Esophagus squamous epithelium (tissue), 5 donors: Measurements from ENCODE around the gene CCDC33. TPM values are rescaled to one million over a fixed set of nuclear protein-coding genes. Genes with fewer than 3 reads are reported as not detected.

Experiments
- DNase-seq: peaks from one replicate; lab custom pipeline; 2025; lab: John Stamatoyannopoulos, UW
- H3K27ac ChIP-seq, 4 donors: fragments of 200-600 bp; sonication (generic); one replicate each; pipeline ENCODE4 v1.5.1; 2016 to 2019; ENCODE audit warnings: mild to moderate bottlenecking in 1 of 4
- H3K27me3 ChIP-seq, 4 donors: fragments of 200-600 bp; sonication (generic); 1 replicate in 3 of 4; 2 replicates in 1 of 4; pipeline versions ENCODE4 v1.5.1 to v1.6.0; 2017 to 2021; ENCODE audit warnings: antibody characterized with exemption in 1 of 4
- H3K36me3 ChIP-seq, 3 donors: fragments of 200-600 bp; sonication (generic); one replicate each; pipeline ENCODE4 v1.5.1; 2016 to 2019
- H3K4me1 ChIP-seq, 3 donors: fragments of 200-600 bp; sonication (generic); one replicate each; pipeline ENCODE4 v1.5.1; 2017 to 2019
- H3K4me3 ChIP-seq, 4 donors: fragments of 200-600 bp; sonication (generic); 1 replicate in 3 of 4; 2 replicates in 1 of 4; pipeline ENCODE4 v1.5.1; 2016 to 2019; ENCODE audit warnings: mild to moderate bottlenecking in 2 of 4, moderate library complexity in 1 of 4
- H3K9me3 ChIP-seq, 3 donors: fragments of 200-600 bp; sonication (generic); one replicate each; pipeline ENCODE4 v1.5.1; 2016 to 2019
- POLR2A ChIP-seq, 4 donors: fragments of 450-650 bp; IDR thresholded peaks; one replicate each; pipeline ENCODE4 v1.6.1; 2017; ENCODE audit warnings: antibody characterized with exemption in 4 of 4, mild to moderate bottlenecking in 4 of 4, moderate library complexity in 3 of 4
- WGBS, 2 donors: methylation state at CpG; one replicate each; pipeline ENCODE4 v1.1.5; 2018; 5-methylcytosine and 5-hydroxymethylcytosine counted together
- intact Hi-C: fragments of 100-400 bp; cut with DNase I; formaldehyde crosslinking; loops from one replicate; pipeline ENCODE4 v1.15.0; 2022
- total RNA-seq, 4 donors: library from RNA; depleted of rRNA; stranded (reverse); fragments of >200 nt; gene quantifications; one replicate each; pipeline ENCODE4 v1.1.0, GENCODE V29; 2016
- TF ChIP-seq, protein P1 (sequence below), 6 experiments: fragments of 450-650 bp in 4 of 6; fragments of 200-600 bp in 2 of 6; sonication (generic) in 2 of 6; IDR thresholded peaks; one replicate each; pipeline ENCODE4 v1.5.1; 2016 to 2019; ENCODE audit warnings: antibody characterized with exemption in 6 of 6, mild to moderate bottlenecking in 4 of 6, moderate library complexity in 4 of 6
- donor health status: DM: yes; HTN: yes; CAD: no.

CCDC33 gene
- total RNA-seq, 4 donors from 2014 or later, result not detected

DNA sequence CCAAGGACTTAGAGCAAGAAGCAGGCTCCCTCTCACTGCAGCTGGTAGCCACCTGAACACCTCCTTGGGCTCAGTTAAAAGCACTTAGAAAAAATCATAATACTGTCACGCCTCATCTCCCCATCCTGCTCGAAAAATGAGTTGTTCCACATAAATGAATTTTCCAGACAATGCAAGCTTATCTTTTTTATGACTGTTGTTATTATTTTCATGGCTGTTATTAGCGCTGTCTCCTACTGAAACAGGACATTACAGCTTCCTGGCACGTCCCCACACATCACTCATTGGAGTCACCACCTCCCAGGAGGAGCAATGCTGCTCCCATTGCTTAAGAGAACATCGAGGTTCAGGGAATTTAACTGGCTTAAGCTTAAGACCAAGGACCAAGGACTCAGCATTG lies 26.5 kb downstream of the CCDC33 start:
- no peak overlapping the region for H3K4me3 ChIP-seq
- intact Hi-C loops, result no loop called here
- DNase-seq, result no peak
- no peaks in the 10 kb centered on the region for H3K36me3 ChIP-seq
- H3K9me3 ChIP-seq, result no peaks in the 10 kb centered on the region
- TF ChIP-seq, protein P1, sequence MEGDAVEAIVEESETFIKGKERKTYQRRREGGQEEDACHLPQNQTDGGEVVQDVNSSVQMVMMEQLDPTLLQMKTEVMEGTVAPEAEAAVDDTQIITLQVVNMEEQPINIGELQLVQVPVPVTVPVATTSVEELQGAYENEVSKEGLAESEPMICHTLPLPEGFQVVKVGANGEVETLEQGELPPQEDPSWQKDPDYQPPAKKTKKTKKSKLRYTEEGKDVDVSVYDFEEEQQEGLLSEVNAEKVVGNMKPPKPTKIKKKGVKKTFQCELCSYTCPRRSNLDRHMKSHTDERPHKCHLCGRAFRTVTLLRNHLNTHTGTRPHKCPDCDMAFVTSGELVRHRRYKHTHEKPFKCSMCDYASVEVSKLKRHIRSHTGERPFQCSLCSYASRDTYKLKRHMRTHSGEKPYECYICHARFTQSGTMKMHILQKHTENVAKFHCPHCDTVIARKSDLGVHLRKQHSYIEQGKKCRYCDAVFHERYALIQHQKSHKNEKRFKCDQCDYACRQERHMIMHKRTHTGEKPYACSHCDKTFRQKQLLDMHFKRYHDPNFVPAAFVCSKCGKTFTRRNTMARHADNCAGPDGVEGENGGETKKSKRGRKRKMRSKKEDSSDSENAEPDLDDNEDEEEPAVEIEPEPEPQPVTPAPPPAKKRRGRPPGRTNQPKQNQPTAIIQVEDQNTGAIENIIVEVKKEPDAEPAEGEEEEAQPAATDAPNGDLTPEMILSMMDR (IDR thresholded peaks at IDR 0.05), result no peak
- TF ChIP-seq POLR2A (IDR thresholded peaks at IDR 0.05), result no peak
- H3K27ac ChIP-seq, result no peak overlapping the region
- peaks cover 0 to 88% (median 0%) of the 10 kb centered on the region in 4 donors for H3K27me3 ChIP-seq
- H3K4me1 ChIP-seq, result no peaks in the 10 kb centered on the region
- WGBS, 2 donors, result 53 to 73% methylated on average over 5 of the region's 5 CpGs

DNA sequence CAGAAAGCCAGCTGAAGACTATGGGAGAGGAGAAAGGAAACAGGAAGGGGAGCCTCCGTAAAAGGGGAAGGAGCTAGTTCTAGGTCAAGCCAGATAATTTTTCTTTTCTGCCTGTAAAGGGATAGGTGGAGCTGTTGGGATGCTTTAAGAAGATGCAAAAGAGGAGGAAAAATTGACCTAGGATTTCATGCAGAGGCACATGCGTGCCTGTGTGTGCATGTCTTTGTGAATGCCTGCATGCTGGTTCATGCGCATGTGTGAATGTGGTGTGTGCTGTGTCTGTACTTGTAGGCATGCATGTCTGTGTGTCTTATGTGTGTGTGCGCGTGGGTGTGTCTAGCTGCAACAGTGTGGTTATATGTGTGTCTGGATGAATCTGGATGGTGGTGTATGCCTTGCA lies 27.3 kb downstream of the CCDC33 start:
- peaks cover 0 to 88% (median 0%) of the 10 kb centered on the region in 4 donors for H3K27me3 ChIP-seq

DNA sequence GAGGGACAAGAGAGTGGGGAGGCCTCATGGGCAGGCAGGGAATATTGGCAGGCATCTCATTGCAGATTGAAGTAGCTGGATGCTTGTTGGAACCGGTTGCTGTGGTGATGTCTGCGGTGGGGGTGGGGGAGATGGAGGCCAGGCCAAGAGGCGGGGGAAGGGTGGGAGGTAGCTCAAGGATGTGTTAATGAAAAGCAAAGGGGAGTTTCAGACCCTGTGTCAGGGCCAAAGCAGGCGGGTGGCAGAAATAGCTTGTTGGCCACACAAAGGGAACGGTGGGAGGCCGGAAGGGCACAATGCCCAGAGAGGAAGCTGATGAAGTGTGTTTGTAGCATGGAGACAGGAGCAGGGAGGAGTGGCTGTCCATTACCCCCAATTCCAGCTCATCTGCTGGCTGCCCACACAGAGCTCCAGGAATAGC lies 28.0 kb downstream of the CCDC33 start:
- DNase-seq, result no peak
- Histone ChIP-seq H3K9me3 (no peaks in the 10 kb centered on the region), H3K27ac (no peak overlapping the region), H3K36me3 (no peaks in the 10 kb centered on the region), H3K27me3 (peaks cover 0 to 88% (median 0%) of the 10 kb centered on the region in 4 donors), H3K4me3 (no peak overlapping the region), H3K4me1 (no peaks in the 10 kb centered on the region)
- TF ChIP-seq, protein P1 (IDR thresholded peaks at IDR 0.05), result no peak
- TF ChIP-seq POLR2A (IDR thresholded peaks at IDR 0.05), result no peak
- intact Hi-C loops, result no loop called here
- WGBS, 2 donors, result 29 to 38% methylated on average over 6 of the region's 6 CpGs

More for the DNA sequence above, 27.3 kb downstream of the CCDC33 start:
- H3K36me3 ChIP-seq, result no peaks in the 10 kb centered on the region
- 35 to 49% methylated on average over 5 of the region's 5 CpGs for WGBS, 2 donors
- no peak overlapping the region for H3K27ac ChIP-seq
- H3K4me1 ChIP-seq, result no peaks in the 10 kb centered on the region
- TF ChIP-seq POLR2A (IDR thresholded peaks at IDR 0.05), result no peak
- TF ChIP-seq, protein P1 (IDR thresholded peaks at IDR 0.05), result no peak
- H3K9me3 ChIP-seq, result no peaks in the 10 kb centered on the region
- H3K4me3 ChIP-seq, result no peak overlapping the region
- DNase-seq, result no peak
- intact Hi-C loops, result no loop called here

DNA sequence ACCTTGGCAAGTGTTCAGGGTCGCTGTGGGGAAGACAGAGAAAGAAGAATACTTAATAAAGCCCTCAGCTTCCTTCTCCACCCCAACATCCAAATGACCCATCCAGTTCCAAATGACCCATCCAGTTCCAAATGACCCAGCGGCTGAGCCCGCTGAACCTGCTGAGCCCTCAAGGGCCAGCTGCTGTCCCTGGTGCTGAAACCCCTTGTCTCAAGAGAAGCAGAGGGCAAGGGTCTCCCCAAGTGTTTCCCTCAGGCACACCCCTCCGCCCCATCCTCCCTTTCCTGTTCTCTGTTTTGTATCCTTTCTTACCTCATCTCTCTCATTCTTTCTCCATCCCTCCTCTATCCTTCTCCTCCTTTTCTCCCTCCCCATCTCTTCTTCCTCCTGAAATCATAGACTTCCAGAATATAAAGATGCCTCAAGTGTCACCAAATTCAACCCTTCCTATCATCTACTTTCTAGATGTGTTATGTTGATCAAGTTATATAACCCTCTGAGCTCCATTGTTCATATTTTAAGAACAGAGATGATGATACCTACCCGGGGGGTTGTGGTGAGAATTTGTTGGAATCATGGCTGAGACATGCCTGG lies 29.0 kb downstream of the CCDC33 start:
- Histone ChIP-seq H3K36me3 (no peaks in the 10 kb centered on the region), H3K4me1 (no peaks in the 10 kb centered on the region), H3K27me3 (peaks cover 0 to 88% (median 0%) of the 10 kb centered on the region in 4 donors), H3K4me3 (no peak overlapping the region), H3K9me3 (no peaks in the 10 kb centered on the region), H3K27ac (no peak overlapping the region)
- 38 to 39% methylated on average over 5 of the region's 5 CpGs for WGBS, 2 donors
- no peak for DNase-seq
- intact Hi-C loops, result no loop called here
- TF ChIP-seq, protein P1 (IDR thresholded peaks at IDR 0.05), result no peak
- TF ChIP-seq POLR2A (IDR thresholded peaks at IDR 0.05), result no peak

DNA sequence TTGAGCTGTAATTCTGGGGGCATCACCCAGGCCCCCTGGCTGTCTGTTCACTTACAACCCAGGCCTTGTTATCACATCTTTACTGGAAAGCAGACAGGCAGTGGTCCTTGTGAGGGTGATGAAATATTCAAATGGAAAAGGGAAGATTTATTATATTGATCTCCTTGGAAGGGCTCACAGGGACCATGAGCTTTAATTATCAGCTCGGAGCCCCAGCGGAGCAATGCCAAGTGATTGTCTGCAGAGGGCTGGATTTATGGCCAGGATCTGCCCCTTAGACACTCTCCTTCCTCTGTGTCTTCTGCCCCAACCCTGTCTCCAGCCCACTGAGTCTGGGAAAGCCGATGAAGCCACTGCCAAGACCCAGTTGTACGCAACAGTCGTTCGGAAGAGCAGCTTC lies 31.9 kb downstream of the CCDC33 start:
- no peaks in the 10 kb centered on the region for H3K9me3 ChIP-seq
- H3K4me3 ChIP-seq, result no peak overlapping the region
- peaks cover 0 to 80% (median 0%) of the 10 kb centered on the region in 4 donors for H3K27me3 ChIP-seq
- H3K27ac ChIP-seq, result no peak overlapping the region
- no peak for DNase-seq
- no peaks in the 10 kb centered on the region for H3K4me1 ChIP-seq
- no peaks in the 10 kb centered on the region for H3K36me3 ChIP-seq
- 76 to 80% methylated on average over 1 to 4 of the region's 6 CpGs for WGBS, 2 donors
- intact Hi-C loops, result no loop called here
- TF ChIP-seq, protein P1 (IDR thresholded peaks at IDR 0.05), result no peak
- TF ChIP-seq POLR2A (IDR thresholded peaks at IDR 0.05), result no peak
